H7 (cell line): Measurements from ENCODE around the gene HOXC4. TPM values are rescaled to one million over a fixed set of nuclear protein-coding genes. Genes with fewer than 3 reads are reported as not detected.

Experiments
- DNase-seq: peaks from one replicate; pipeline ENCODE4 v3.0.0; 2012
- H3K27me3 ChIP-seq: 2 replicates; pipeline ENCODE4 v1.6.0; 2011; ENCODE audit warnings: mild to moderate bottlenecking, low read length; ENCODE audit not compliant: control insufficient read depth, insufficient read depth
- H3K36me3 ChIP-seq: replicated peaks from 2 replicates; pipeline ENCODE4 v1.5.1; 2011; ENCODE audit warnings: low read length; ENCODE audit not compliant: control insufficient read depth, insufficient read depth
- H3K4me3 ChIP-seq: 2 replicates; pipeline ENCODE4 v1.5.1; 2011; ENCODE audit warnings: low read depth, mild to moderate bottlenecking, control low read depth, low read length, moderate library complexity; ENCODE audit not compliant: insufficient read depth
- total RNA-seq: library from RNA; depleted of rRNA; stranded (reverse); fragments of >200 nt; shearing (Covaris generic); gene quantifications from 2 replicates; pipeline ENCODE4 v1.2.3, GENCODE V29; 2014; rRNA removed

Gene HOXC4
- not detected in 2 replicates for total RNA-seq

- peaks cover 99% of the 10 kb centered on the region for H3K27me3 ChIP-seq
- H3K36me3 ChIP-seq: no peaks in the 10 kb centered on the region
- DNase-seq: peak; percentile 84
- peak within 1 kb of the TSS; percentile 31 for H3K4me3 ChIP-seq
Observed at GRCh38 chr12:54053751-54054741, at the start of gene HOXC4. Gene HOXC4 (plus strand): TSS chr12:54053835. CDS start chr12:54053923, 88 bp downstream.

DNA sequence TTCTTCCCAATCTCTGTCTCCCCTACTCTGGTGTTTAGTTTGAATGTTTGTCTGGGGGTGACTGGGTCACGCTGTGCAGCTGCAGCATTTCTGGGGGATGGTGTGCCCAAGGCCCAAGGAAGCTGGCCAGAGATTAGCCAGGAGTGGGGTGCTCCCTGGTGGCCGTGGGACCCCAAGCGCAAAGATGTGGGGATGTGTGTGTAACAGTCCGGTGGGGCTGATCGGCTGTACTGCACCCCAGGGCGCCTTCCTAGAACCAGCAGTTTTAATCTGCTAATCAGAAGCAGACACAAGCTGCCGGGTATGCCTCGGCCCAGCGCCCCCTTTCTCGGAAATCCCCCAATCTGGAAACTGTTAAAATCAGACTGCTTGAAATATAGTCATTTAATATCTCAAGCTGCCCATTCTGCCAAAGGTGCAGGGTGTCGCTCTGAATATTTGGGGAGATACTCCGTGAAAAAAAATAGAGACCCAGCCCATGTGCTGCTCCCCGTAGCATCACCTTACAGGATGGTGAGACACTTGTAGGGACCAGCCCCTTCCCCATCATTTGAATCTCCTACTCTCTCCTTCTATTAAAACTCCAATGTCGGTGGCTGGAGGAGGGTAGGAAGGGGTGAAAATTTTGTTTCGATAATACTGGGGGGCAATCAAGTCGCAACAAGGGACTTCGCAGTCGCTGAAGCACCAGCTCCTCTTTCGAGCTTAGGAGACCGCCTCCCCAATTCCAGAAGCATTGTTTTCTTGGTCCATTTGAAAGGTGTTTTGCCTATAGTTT, 49.4 kb upstream of the HOXC4 start:
- no peaks in the 10 kb centered on the region for H3K36me3 ChIP-seq
- DNase-seq: no peak
- no peak overlapping the region for H3K4me3 ChIP-seq
- peaks cover 100% of the 10 kb centered on the region for H3K27me3 ChIP-seq

- DNase-seq: peak; percentile 70
- no peaks in the 10 kb centered on the region for H3K36me3 ChIP-seq
- H3K27me3 ChIP-seq: peaks cover 100% of the 10 kb centered on the region
- no peak overlapping the region for H3K4me3 ChIP-seq
Observed at GRCh38 chr12:54004841-54005530, 48.6 kb upstream of the HOXC4 start.

DNA sequence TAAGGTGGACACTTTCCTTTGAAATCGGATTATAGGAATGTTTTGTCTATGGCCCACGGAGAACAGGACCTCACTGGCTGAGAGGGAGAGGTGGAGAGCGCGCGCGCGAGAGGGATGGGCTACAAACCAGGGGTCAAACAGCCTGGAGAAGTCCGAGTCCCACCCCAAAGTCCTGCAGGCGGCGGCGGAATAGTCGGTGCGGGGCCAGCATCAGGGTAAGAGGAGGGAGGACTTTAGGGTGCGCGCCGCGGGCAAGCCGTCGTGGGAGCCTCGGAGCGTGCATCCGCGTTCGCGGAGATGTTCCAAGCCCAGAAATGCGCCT, 48.1 kb upstream of the HOXC4 start:
- Histone ChIP-seq H3K36me3 (no peaks in the 10 kb centered on the region), H3K27me3 (peaks cover 100% of the 10 kb centered on the region), H3K4me3 (no peak overlapping the region)
- DNase-seq: peak; percentile 65

DNA sequence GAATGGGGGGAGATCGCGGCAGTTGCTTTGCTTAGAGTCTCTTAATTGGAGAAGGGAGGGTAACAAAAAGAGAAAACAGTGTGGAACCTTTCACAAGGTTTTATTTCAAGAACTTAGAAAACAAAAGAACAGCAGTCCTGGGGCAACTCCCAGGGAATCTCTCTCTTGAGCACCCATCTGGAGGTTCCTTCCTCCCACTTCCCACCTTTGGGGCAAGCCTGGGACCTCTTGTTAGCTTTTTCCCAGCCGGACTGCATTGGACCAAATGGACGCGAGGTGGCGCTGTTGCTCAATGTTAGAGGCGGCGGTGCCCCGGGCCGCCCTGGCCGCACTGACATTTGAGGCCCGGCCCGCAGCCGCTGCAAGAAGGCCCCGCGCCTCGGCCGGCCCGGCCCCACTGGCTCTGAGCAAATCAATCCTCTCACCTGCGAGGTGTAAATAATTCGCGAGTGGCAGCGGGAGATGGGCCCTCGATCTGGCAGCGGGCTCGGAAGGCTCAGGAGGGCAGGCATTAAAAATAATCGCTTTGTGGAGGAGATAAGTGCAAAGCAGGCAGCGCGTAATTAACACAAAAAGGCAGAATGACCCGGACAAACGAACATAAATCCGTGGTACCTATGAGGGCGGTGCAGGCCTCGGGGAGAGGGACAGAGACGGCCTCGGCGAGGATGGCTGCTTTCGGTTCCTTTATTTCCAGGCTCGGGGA, 47.6 kb upstream of the HOXC4 start:
- peaks cover 100% of the 10 kb centered on the region for H3K27me3 ChIP-seq
- H3K36me3 ChIP-seq: no peaks in the 10 kb centered on the region
- H3K4me3 ChIP-seq: no peak overlapping the region
- peak; percentile 97 for DNase-seq

- H3K27me3 ChIP-seq: peaks cover 100% of the 10 kb centered on the region
- H3K4me3 ChIP-seq: no peak overlapping the region
- H3K36me3 ChIP-seq: no peaks in the 10 kb centered on the region
- no peak for DNase-seq
Observed at GRCh38 chr12:54006559-54007220, 46.9 kb upstream of the HOXC4 start.

DNA sequence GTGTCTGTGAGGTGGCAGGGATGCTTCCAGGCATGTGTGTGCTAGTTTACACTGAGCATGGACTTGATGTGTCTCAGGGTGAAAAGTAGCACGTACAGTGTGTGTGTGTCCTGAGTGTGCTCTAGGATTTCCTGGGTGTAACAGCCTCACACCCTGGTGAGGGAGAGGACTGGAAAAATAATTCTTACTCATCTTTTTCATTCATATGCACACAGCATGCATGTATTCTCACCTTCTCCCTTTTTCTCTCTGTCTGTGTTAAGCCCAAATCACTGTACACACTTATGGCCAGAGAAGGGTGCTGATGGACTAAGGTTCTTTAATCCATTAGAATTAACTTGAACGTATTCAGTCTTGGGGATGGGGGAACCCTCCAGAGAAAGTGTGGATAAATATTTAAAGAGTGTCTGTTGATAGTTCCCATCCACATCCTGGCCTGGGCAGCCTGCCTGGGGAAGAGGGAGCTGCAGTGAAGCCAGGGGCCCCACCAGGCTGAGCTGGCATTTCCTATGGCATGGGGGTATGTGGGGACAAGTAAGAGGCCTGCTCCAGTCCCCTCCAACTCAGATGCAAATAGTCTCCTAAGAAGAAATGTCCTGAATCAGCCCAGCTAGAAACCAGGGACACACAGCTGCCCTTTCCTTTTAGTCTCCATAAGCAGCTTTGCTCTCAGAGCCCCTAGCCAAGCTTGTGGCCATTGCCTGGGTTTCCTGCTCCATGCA, 45.9 kb upstream of the HOXC4 start:
- H3K4me3 ChIP-seq: no peak overlapping the region
- no peaks in the 10 kb centered on the region for H3K36me3 ChIP-seq
- H3K27me3 ChIP-seq: peaks cover 100% of the 10 kb centered on the region
- no peak for DNase-seq

- no peaks in the 10 kb centered on the region for H3K36me3 ChIP-seq
- peaks cover 100% of the 10 kb centered on the region for H3K27me3 ChIP-seq
- no peak overlapping the region for H3K4me3 ChIP-seq
- no peak for DNase-seq
Observed at GRCh38 chr12:54008260-54008552, 45.4 kb upstream of the HOXC4 start.

DNA sequence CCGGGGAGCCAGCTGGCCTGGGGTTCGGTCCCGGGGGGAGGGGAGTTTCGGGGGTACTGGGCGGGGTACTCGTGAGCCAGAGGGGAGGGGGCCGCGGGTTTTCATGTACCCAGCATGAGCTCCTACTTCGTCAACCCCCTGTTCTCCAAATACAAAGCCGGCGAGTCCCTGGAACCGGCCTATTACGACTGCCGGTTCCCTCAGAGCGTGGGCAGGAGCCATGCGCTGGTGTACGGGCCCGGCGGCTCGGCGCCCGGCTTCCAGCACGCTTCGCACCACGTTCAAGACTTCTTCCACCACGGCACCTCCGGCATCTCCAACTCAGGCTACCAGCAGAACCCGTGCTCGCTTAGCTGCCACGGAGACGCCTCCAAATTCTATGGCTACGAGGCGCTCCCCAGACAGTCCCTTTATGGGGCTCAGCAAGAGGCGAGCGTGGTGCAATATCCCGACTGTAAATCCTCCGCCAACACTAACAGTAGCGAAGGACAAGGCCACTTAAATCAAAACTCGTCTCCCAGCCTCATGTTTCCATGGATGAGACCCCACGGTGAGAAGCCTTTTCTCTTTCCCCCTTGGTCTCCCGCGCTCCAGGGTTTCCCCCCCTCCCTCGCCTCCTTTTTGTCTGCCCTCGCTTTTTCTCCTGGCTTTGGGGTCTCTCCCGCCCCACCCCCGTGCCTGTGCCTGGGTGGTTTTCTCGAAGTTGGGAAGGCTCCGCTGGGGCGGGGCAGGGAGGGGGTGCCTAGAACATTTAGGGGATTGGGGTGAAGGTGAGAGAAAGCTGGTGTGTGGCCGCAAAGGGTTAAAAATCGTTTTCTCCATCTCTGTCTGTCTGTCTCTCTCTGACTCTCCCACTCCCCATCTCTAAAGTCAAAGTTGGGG, 44.2 kb upstream of the HOXC4 start:
- DNase-seq: peak; percentile 77
- no peak overlapping the region for H3K4me3 ChIP-seq
- H3K36me3 ChIP-seq: no peaks in the 10 kb centered on the region
- H3K27me3 ChIP-seq: peaks cover 100% of the 10 kb centered on the region

DNA sequence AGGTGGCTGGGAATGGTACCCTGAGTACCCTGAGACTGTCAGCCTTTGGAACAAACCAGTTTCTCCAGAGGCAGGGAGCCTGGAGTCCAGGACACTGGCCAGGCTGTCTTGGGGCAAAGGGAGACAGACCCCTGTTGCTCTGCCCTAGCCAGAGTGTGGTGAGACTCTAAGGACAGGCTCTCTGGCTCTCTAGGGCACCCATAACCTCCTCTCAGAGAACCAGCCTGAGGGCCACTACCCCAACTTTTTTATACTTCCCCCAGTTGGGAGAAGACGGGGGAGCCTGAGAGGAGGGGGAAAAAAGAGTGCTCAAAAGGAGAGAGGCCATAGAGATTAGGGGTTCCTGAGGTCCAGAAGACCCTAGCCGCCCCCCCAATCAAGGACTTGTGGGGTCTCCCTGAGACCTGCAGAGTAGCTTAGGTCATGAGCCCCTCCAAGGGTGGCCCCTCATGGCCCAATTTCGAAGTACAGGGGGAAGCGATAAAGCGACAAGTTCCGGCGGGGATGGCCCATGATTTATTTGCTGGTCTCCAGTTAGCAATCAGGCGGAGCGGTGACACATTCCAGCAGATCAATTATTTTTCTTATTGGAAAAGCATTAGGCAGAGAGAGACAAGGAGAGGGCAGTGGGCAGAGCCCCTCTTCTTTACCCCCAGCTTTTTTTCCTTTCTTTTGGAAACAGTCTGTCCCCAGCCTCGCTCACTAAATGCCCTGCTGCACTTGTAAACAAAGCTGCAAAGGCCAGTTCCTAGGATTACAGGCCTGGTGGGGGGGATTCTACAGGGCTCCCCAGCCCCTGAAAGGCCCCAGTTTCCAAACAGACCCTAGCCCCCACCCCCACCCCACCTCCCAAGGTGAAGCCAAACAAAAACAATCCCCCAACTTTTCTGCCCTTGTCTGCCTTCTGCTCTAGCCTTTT, 43.3 kb upstream of the HOXC4 start:
- peaks cover 100% of the 10 kb centered on the region for H3K27me3 ChIP-seq
- H3K4me3 ChIP-seq: no peak overlapping the region
- no peaks in the 10 kb centered on the region for H3K36me3 ChIP-seq
- DNase-seq: no peak

- Histone ChIP-seq H3K36me3 (no peaks in the 10 kb centered on the region), H3K4me3 (no peak overlapping the region), H3K27me3 (peaks cover 100% of the 10 kb centered on the region)
- no peak for DNase-seq
Observed at GRCh38 chr12:54010972-54011664, 42.5 kb upstream of the HOXC4 start.
